Muscle of leg (tissue), 11 donors: ENCODE measurements around the gene ZNF260. TPM values are rescaled to one million over a fixed set of nuclear protein-coding genes. Genes with fewer than 3 reads are reported as not detected.

Experiments used
- DNase-seq: peaks from one replicate; pipeline ENCODE4 v3.0.0; 2013
- H3K27ac ChIP-seq: one replicate; pipeline ENCODE4 v1.5.1; 2013; ENCODE audit warnings: mild to moderate bottlenecking, low read length, control low read depth
- H3K27me3 ChIP-seq: one replicate; pipeline ENCODE4 v1.6.1; 2013; ENCODE audit warnings: low read length; ENCODE audit not compliant: control insufficient read depth, insufficient read depth
- H3K36me3 ChIP-seq: one replicate; pipeline ENCODE4 v1.6.1; 2013; ENCODE audit warnings: low read length; ENCODE audit not compliant: control insufficient read depth, insufficient read depth
- H3K4me1 ChIP-seq: one replicate; pipeline ENCODE4 v1.6.1; 2013; ENCODE audit warnings: low read length; ENCODE audit not compliant: control insufficient read depth, insufficient read depth
- H3K4me3 ChIP-seq: one replicate; pipeline ENCODE4 v1.5.1; 2013; ENCODE audit warnings: low read length, control low read depth
- H3K9me3 ChIP-seq: replicated peaks from 2 replicates; pipeline ENCODE4 v1.6.1; 2013; ENCODE audit warnings: low read depth, low read length; ENCODE audit not compliant: control insufficient read depth
- WGBS: methylation state at CpG from one replicate; pipeline ENCODE4 v1.1.5; 2013; ENCODE audit warnings: missing lambda C conversion rate; ENCODE audit not compliant: insufficient coverage; 5-methylcytosine and 5-hydroxymethylcytosine counted together
- polyA plus RNA-seq, 8 donors: library from polyadenylated mRNA; unstranded; fragments of 120-200 nt; gene quantifications; one replicate each; pipeline versions ENCODE4 v1.2.1 to v1.2.3, GENCODE V29; 2013; ENCODE audit warnings: inconsistent platforms in 1 of 8, low replicate concordance in 1 of 8; ENCODE audit not compliant: insufficient read length in 8 of 8, insufficient read depth in 1 of 8
- total RNA-seq: library from RNA; stranded (reverse); fragments of 120-200 nt; gene quantifications from one replicate; pipeline ENCODE4 v1.2.4, GENCODE V29; 2013

ZNF260 gene
- total and polyA plus RNA-seq, 9 donors, result 7.5 to 15.9 (median 10.9) TPM

DNA sequence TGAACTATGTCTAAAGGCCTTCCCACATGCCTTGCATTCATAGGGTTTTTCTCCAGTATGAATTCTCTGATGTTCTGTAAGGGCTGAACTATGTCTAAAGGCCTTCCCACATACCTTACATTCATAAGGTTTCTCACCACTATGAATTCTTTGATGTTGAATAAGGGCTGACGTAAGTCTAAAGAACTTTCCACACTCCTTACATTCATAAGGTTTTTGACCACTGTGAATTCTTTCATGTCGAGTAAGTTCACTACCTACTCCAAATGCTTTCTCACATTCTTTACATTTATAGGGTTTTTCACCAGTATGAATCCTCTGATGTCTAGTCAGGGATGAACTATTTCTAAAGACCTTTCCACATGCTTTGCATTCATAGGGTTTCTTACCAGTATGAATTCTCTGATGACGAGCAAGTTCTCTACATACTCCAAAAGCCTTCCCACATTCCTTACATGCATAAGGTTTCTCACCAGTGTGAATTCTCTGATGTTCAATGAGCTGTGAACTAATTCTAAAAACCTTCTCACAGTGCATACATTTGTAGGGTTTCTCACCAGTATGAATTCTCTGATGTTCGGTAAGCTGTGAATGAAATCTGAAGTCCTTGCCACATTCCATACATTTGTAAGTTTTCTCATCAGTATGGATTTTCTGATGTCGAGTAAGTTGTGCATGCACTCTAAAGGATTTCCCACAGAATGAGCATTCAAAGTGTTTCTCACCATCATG, 19.1 kb upstream of the ZNF260 start:
- Histone ChIP-seq H3K27me3 (no peaks in the 10 kb centered on the region), H3K4me1 (no peaks in the 10 kb centered on the region), H3K36me3 (peaks cover 43% of the 10 kb centered on the region), H3K9me3 (peaks cover 81% of the 10 kb centered on the region), H3K27ac (no peak overlapping the region), H3K4me3 (no peak overlapping the region)
- no peak for DNase-seq
- no CpG with 5 or more reads among the region's 5 CpGs for WGBS

DNA sequence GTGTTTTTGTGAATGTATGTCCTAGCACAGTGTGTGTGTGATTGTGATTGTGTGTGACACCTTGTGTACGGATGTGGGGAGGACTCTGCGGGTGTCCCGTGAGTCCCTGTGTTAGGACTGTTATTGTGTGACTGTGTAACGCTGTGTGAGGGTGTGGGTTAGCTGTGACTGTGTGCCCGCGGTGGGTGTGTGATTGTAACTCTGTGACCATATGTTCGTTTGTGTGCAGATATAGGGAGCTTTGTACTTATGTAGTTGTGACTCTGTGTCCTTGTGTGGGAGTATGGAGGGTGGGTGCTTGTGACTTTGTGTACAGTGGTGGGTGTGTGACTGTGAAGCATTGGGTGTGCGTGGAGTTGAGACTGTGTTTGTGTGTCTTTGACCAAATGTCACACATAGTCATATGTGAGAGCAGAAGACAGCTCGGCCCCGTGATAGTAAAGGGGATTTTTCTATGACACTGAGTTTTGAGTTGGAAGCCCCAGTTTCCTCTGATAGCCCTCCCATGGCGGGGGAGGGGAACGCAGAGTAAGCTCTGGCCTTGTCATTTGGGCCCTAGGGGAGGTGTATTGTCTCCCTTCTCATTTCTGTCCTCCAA, 949 bp upstream of the ZNF260 start:
- H3K36me3 ChIP-seq, result peaks cover 7% of the 10 kb centered on the region
- H3K27ac ChIP-seq, result peak overlapping the region; percentile 99
- peaks cover 31% of the 10 kb centered on the region for H3K9me3 ChIP-seq
- H3K4me3 ChIP-seq, result peak overlapping the region; percentile 63
- DNase-seq, result peak; percentile 13
- no peaks in the 10 kb centered on the region for H3K27me3 ChIP-seq
- H3K4me1 ChIP-seq, result peaks cover 3% of the 10 kb centered on the region
- WGBS, result 3% methylated on average over 8 of the region's 12 CpGs

DNA sequence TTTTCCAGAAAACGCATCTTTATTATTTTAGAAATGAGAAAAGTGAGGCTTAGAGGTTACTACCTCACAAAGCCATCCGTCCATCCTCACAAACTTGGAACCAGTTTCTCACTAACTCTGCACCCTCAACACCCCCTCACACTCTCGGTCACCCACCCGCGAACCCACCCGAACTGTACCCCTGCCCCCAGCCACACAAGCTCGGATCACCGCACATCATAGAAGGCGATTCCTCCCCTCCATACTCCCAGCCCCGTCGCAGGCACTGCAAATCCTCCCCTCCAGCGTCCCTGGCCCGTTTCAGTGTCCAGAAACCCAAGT, 238 bp downstream of the ZNF260 start:
- H3K4me3 ChIP-seq, result peak overlapping the region; percentile 63
- peaks cover 12% of the 10 kb centered on the region for H3K36me3 ChIP-seq
- peaks cover 3% of the 10 kb centered on the region for H3K4me1 ChIP-seq
- WGBS, result under 1% methylated on average over 11 of the region's 13 CpGs
- peak overlapping the region; percentile 99 for H3K27ac ChIP-seq
- DNase-seq, result no peak
- no peaks in the 10 kb centered on the region for H3K27me3 ChIP-seq
- peaks cover 30% of the 10 kb centered on the region for H3K9me3 ChIP-seq

DNA sequence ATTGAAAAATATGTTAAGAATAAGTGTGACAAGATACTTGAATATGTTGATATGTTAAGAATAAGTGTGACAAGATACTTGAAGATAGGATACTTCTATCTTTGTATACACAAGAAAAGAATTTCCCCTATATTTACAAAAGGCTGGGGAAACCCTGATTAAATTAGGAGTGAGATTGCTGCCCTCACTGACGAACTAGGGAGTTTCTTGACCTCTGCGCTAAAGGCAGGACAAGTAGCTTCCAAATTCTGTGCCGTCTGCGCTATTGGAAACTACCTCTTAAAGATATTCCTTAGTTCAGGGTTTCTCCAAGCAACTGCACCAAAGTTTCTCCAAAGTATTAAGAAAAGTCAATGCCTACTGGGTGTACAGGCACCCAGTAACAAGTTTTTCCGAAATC, 730 bp downstream of the ZNF260 start:
- peak; percentile 8 for DNase-seq

DNA sequence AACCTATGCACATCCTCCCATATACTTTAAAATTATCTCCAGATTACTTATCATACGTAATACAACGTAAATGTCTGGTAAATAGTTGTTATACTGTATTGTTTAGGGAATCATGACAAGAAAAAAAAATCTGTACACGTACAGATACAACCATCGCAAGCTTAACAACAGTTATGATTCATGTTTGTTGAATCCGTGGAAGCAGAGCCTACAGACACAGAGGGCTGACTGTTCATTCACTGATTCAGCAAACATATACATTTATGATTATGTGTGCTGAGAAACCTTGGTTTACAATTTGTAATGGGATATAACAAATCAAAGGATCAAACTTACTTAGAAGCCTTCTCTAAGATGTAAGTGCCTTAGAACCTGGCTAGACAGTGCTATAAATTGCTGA, 1.5 kb downstream of the ZNF260 start:
- DNase-seq, result no peak
- Histone ChIP-seq H3K27ac (no peak overlapping the region), H3K9me3 (peaks cover 27% of the 10 kb centered on the region), H3K4me3 (no peak overlapping the region), H3K36me3 (peaks cover 18% of the 10 kb centered on the region), H3K4me1 (peaks cover 3% of the 10 kb centered on the region), H3K27me3 (no peaks in the 10 kb centered on the region)
- no CpG with 5 or more reads among the region's 5 CpGs for WGBS

More for the DNA sequence above, 730 bp downstream of the ZNF260 start:
- H3K4me1 ChIP-seq, result peaks cover 3% of the 10 kb centered on the region
- WGBS, result 0% methylated on average over 3 of the region's 5 CpGs
- peaks cover 29% of the 10 kb centered on the region for H3K9me3 ChIP-seq
- no peaks in the 10 kb centered on the region for H3K27me3 ChIP-seq
- H3K36me3 ChIP-seq, result peaks cover 15% of the 10 kb centered on the region
- H3K4me3 ChIP-seq, result peak overlapping the region; percentile 63
- peak overlapping the region; percentile 99 for H3K27ac ChIP-seq

DNA sequence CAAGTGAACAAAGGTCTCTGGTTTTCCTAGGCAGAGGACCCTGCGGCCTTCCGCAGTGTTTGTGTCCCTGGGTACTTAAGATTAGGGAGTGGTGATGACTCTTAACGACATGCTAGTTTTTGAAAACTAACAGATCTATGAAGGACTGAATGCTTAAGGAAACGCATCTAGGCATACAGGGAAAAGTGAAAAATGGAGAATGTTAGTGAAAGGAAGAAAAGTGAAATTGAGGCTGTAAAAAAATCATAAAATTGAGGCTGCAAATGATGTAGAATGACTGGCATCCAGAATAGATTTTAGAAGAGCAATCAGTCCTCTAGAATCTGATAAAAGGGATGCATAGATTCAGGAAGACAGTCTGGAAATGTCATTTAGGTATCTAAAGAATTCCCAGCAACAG, 3.5 kb downstream of the ZNF260 start:
- WGBS, result 100% methylated on average over 2 of the region's 4 CpGs
- Histone ChIP-seq H3K36me3 (peaks cover 22% of the 10 kb centered on the region), H3K9me3 (peaks cover 34% of the 10 kb centered on the region)

DNA sequence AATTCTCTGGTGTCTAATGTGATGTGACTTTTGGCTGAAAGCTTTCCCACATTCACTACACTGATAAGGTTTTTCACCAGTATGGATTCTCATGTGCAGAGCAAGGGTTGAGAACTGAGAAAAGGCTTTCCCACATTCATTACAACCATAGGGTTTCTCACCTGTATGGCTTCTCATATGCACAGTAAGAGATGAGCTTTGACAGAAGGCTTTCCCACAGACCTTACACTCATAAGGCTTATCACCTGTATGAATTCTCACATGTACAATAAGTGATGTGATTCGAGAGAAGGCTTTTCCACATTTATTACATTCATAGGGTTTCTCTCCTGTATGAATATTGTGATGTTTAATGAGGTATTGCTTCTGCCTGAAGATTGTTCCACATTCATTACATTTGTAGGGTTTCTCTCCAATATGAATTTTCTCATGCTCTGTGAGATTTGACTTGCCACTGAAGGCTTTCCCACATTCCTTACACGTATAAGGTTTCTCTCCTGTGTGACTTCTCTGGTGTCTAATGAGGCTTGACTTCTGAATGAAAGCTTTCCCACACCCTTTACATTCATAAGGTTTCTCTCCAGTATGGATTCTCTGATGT, 14.0 kb downstream of the ZNF260 start:
- DNase-seq, result no peak
- no CpG with 5 or more reads among the region's 2 CpGs for WGBS
- no peaks in the 10 kb centered on the region for H3K4me1 ChIP-seq
- peaks cover 27% of the 10 kb centered on the region for H3K36me3 ChIP-seq
- H3K4me3 ChIP-seq, result no peak overlapping the region
- peaks cover 72% of the 10 kb centered on the region for H3K9me3 ChIP-seq
- H3K27me3 ChIP-seq, result no peaks in the 10 kb centered on the region
- H3K27ac ChIP-seq, result no peak overlapping the region

More for the DNA sequence above, 3.5 kb downstream of the ZNF260 start:
- Histone ChIP-seq H3K27ac (no peak overlapping the region), H3K27me3 (no peaks in the 10 kb centered on the region), H3K4me1 (peaks cover 3% of the 10 kb centered on the region), H3K4me3 (no peak overlapping the region)
- DNase-seq, result no peak

DNA sequence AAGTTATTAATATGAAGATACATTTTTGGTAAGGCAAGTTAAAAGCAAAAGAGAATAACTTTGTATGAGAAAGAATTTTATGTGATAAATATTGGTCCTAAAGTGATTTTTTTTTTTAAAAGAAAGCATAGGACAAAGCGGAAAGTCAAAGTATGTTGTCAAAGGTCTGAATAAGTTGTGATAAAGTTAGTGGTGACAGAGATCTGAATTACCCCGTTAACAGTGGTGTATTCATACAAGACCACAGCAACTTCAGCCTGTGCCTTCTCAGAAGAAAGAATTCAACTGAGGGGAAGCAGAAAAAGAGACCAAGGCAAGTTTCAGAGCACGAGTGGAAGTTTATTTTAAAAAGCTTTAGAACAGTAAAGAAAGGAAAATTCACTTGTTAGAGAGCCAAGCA, 19.7 kb downstream of the ZNF260 start:
- 93% methylated on average over 2 of the region's 3 CpGs for WGBS
- Histone ChIP-seq H3K27me3 (no peaks in the 10 kb centered on the region), H3K4me3 (no peak overlapping the region), H3K27ac (no peak overlapping the region), H3K36me3 (no peaks in the 10 kb centered on the region), H3K9me3 (peaks cover 44% of the 10 kb centered on the region), H3K4me1 (no peaks in the 10 kb centered on the region)
- no peak for DNase-seq

DNA sequence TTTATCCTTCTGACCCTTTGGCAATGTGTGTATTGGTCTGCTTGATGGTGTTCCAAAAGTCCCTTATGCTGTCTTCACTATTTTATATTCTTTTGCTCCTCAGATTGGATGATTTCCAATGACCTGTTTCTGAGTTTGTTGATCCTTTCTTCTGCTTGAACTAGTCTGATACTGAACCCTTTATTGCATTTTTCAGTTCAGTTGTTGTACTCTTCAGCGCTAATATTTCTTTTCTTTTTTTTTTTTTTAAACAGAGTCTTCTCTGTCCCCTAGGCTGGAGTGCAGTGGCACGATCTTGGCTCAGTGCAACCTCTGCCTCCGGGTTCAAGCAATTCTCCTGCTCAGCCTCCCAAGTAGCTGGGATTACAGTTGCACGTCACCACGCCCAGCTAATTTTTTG, 26.1 kb downstream of the ZNF260 start:
- H3K27me3 ChIP-seq, result no peaks in the 10 kb centered on the region
- no peaks in the 10 kb centered on the region for H3K4me1 ChIP-seq
- no peak overlapping the region for H3K27ac ChIP-seq
- no peak for DNase-seq
- peaks cover 48% of the 10 kb centered on the region for H3K9me3 ChIP-seq
- WGBS, result 100% methylated on average over 1 of the region's 5 CpGs
- no peaks in the 10 kb centered on the region for H3K36me3 ChIP-seq
- H3K4me3 ChIP-seq, result no peak overlapping the region

DNA sequence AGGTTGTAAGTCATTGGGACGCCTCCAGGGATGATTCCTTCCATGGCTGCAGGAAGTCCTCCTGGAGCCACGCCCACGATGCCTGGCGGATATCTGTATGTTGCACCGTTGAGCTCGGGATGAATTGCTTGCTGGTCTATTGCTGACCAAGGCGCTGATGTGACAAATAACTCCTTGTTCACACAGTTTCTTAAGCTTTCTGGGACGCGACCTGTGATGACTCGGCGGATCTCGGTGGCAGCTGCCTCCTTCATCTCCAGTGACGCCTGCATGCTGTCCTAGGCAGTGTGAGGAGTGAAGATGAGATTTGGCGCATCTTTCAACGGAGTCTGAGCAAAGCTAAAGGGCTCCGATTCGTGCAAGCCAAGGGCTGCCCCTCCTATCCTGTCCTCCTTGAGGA, 31.1 kb downstream of the ZNF260 start:
- DNase-seq, result no peak
- Histone ChIP-seq H3K4me1 (no peaks in the 10 kb centered on the region), H3K4me3 (no peak overlapping the region), H3K27ac (no peak overlapping the region), H3K9me3 (peaks cover 29% of the 10 kb centered on the region), H3K27me3 (no peaks in the 10 kb centered on the region), H3K36me3 (no peaks in the 10 kb centered on the region)
- WGBS, result 89% methylated on average over 7 of the region's 17 CpGs
